ENCODE measurements around the gene FNIP2. TPM values are rescaled to one million over a fixed set of nuclear protein-coding genes. Genes with fewer than 3 reads are reported as not detected.

The FNIP2 gene
- total RNA-seq: 18.8 and 20.4 TPM in 2 replicates

DNA sequence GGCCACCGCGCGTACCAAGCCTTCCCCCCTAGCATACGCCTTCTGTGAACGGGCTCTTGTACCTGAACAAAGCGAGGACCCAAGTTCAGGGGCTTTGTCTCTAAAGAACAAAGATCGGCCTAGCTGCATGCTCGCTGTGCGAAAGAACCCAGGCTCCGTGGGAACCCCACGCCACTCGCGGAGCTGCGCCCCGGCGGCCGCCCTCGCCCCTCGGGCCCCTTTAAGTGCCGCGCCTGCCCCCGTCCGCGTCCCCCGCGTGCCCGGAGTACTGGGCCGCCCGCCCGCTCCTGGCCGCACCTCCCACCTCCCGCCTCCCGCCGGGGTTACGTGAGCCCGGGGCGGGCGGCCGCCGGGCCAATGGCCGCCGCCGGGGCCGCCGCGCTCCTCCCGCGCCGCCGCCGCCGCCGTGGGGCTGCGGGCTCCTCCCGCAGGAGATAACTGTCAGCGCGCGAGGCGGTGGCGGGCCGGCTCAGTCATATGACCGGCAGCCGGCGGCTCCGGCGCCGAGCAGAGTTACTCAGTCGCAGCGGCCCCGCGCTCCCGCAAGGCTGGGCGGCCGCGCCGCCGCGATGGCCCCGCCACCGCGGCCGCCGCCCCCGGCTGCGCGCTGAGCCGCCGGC is at the start of gene FNIP2:
FNIP2 (plus strand) TSS at position 472 of the 620 bp plus-strand sequence. CDS start 187 bp downstream, outside the sequence.
- intact Hi-C loops (cut with micrococcal nuclease): loop anchor here (1.0 to 5.0 kb wide), 9 partner anchors 10 to 438 kb away; partner anchors contain the start of gene ETFDH
- peaks cover 2% of the 10 kb centered on the region for H3K36me3 Mint-ChIP-seq (ENCODE audit: low read depth)
- DNase-seq (ENCODE audit: low spot score): peak; percentile 76
- peaks cover 54% of the 10 kb centered on the region for H3K4me1 Mint-ChIP-seq (ENCODE audit: low read depth)
- H3K9me3 Mint-ChIP-seq: no peaks in the 10 kb centered on the region
- peaks cover 2% of the 10 kb centered on the region for H3K27me3 Mint-ChIP-seq (ENCODE audit: insufficient read depth)
- H3K27ac Mint-ChIP-seq: peak within 1 kb of the TSS; percentile 98
- peak within 1 kb of the TSS; percentile 100 for H3K4me3 Mint-ChIP-seq

DNA sequence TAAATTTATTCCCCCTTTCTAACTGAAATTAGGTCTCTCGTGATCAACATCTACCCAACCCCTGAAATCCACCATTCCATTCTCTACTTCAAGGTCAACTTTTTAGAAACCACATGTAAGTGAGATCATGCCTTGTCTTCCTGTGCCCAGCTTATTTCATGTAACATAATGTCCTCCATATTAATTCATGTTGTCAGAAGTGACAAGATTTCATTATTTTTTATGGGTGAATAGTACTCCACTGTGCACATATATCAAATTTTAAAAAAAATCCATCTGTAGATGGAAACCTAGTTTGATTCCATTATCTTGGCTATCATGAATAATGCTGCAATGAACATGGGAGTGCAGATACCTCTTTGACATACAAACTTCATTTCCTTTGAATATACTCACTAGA is 47.1 kb upstream of the FNIP2 start:
- Mint-ChIP-seq H3K4me1 (ENCODE audit: low read depth) (peaks cover 58% of the 10 kb centered on the region), H3K27me3 (ENCODE audit: insufficient read depth) (peaks cover 5% of the 10 kb centered on the region), H3K9me3 (no peaks in the 10 kb centered on the region), H3K4me3 (peak overlapping the region; percentile 95), H3K27ac (peak overlapping the region; percentile 24), H3K36me3 (ENCODE audit: low read depth) (peaks cover 42% of the 10 kb centered on the region)
- DNase-seq (ENCODE audit: low spot score): no peak
- intact Hi-C loops (cut with micrococcal nuclease): loop anchor here (1.0 to 5.0 kb wide), 5 partner anchors 48 to 726 kb away; partner anchors contain the start of genes FNIP2 and RAPGEF2

DNA sequence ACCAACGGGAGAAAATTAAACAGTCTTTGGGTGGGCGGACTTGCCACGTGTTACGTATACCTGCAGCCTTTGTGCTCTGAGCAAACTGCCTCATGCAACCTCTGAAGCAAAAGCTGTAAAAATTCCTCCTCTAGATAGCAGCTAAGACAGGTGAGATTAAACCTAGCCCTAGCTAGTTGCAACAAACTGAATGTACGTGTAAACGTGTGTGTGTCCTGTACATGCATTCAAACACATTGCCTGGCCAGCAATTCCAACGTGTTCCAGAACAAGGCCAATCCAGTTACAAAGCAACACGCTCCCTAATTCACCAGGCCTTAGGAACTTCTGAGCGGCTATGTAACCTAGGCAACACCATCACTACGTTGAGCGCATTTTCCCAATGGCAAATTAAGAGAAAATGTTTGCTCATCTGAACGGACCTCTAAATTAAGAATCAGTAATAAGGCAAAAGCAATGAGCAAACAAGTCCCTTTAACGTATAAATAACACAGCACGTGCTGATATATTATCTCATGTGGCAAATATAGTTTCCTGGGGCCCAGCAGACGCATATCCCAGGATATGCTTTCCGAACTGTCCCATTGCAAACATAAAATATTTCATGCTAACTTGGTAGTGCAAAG is 46.4 kb upstream of the FNIP2 start:
- H3K27me3 Mint-ChIP-seq (ENCODE audit: insufficient read depth): peaks cover 5% of the 10 kb centered on the region
- no peaks in the 10 kb centered on the region for H3K9me3 Mint-ChIP-seq
- DNase-seq (ENCODE audit: low spot score): no peak
- peak overlapping the region; percentile 95 for H3K4me3 Mint-ChIP-seq
- peaks cover 39% of the 10 kb centered on the region for H3K36me3 Mint-ChIP-seq (ENCODE audit: low read depth)
- H3K27ac Mint-ChIP-seq: peak overlapping the region; percentile 100
- intact Hi-C loops (cut with micrococcal nuclease): loop anchor here (1.0 to 5.0 kb wide), 5 partner anchors 47 to 725 kb away; partner anchors contain the start of genes FNIP2 and RAPGEF2
- H3K4me1 Mint-ChIP-seq (ENCODE audit: low read depth): peaks cover 62% of the 10 kb centered on the region

DNA sequence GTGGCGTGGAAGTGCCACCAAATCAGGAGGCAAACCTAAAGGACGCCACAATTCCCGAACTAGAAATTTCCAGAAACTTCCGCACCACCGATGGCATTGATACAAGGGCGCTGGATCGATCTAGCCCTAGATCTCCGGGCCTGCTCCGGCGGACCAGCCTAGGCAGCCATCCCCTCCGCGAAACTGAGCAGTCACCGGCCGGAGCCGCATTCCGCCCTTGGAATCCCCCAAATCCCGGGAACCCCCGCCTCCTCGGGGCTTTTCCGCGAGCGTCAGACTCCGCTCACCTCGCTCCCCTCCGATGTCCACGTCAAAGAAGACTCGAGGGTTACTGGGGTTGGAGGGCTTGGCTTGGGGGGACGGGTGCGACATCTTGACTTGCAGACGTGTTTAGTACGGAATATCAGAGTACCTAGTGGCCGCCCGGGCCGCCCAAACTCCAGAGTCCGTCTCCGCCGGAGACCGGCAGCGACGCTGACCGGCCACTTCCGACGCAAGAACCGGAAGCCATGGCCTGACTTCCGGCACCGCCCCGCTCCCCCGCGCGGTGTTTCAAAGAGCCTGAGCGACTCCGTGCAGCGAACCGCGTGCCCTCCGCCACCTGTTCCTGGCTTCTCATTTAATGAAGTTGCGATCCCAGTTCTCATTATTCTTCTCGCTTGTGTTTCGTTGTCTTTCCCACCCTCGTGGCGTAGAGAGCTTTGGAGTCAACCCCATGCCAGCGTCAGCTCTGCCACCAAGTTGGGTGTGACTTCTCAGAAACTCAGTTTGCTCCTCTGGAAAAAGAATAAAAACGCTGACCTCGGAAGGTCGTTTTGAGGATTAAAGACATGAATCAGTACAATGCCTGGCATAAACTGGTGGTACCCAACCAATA is 45.7 kb upstream of the FNIP2 start, which contains the start of gene PPID:
PPID (minus strand) TSS at position 480 of the 877 bp plus-strand sequence; CDS start at position 372, 108 bp downstream.
- peak within 1 kb of the TSS; percentile 95 for H3K4me3 Mint-ChIP-seq
- no peaks in the 10 kb centered on the region for H3K9me3 Mint-ChIP-seq
- H3K36me3 Mint-ChIP-seq (ENCODE audit: low read depth): peaks cover 31% of the 10 kb centered on the region
- intact Hi-C loops (cut with micrococcal nuclease): loop anchor here (1.0 to 5.0 kb wide), 7 partner anchors 46 to 724 kb away; partner anchors contain the start of genes C4orf46, FNIP2 and RAPGEF2
- DNase-seq (ENCODE audit: low spot score): peak; percentile 80
- peaks cover 5% of the 10 kb centered on the region for H3K27me3 Mint-ChIP-seq (ENCODE audit: insufficient read depth)
- H3K27ac Mint-ChIP-seq: peak within 1 kb of the TSS; percentile 100
- peaks cover 59% of the 10 kb centered on the region for H3K4me1 Mint-ChIP-seq (ENCODE audit: low read depth)

DNA sequence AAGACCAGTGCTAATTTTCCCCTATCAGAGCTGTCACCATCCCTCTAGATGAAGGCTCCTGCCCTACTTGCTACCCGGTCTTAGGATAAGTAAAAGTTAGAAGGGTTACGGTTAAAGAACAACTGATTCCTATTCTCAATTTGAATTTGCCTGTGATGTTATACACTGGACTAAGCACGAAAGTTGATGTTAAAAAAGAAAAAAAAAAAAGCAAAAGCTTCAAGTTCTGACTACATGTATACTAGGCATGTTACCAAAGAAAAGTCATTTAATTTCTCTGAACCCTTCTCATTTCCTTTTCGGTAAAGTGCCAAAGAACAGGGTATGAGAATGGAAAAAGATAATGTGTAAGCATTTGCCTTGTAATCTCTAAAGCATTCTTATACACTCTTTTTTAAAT is 44.2 kb upstream of the FNIP2 start:
- peaks cover 21% of the 10 kb centered on the region for H3K36me3 Mint-ChIP-seq (ENCODE audit: low read depth)

DNA sequence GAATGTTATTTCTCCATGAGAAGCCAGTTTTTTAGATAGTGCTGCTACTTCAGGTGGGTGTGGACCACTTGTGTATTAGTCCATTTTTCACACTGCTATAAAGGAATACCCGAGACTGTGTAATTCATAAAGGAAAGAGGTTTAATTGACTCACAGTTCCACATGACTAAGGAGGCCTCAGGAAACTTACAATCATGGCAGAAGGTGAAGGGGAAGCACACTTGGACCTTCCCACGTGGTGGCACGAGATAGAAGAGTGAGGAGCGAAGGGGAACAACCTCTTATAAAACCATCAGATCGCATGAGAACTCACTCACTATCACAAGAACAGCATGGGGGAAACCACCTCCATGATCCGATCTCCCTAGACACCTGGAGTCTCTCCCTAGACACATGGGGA is 42.2 kb upstream of the FNIP2 start:
- peaks cover 14% of the 10 kb centered on the region for H3K27me3 Mint-ChIP-seq (ENCODE audit: insufficient read depth)
- DNase-seq (ENCODE audit: low spot score): no peak
- no peak overlapping the region for H3K27ac Mint-ChIP-seq
- no peaks in the 10 kb centered on the region for H3K9me3 Mint-ChIP-seq
- peaks cover 58% of the 10 kb centered on the region for H3K4me1 Mint-ChIP-seq (ENCODE audit: low read depth)
- H3K4me3 Mint-ChIP-seq: no peak overlapping the region
- intact Hi-C loops (cut with micrococcal nuclease): no loop called here
- peaks cover 7% of the 10 kb centered on the region for H3K36me3 Mint-ChIP-seq (ENCODE audit: low read depth)

More for the DNA sequence above, 44.2 kb upstream of the FNIP2 start:
- H3K27me3 Mint-ChIP-seq (ENCODE audit: insufficient read depth): peaks cover 5% of the 10 kb centered on the region
- H3K27ac Mint-ChIP-seq: peak overlapping the region; percentile 76
- DNase-seq (ENCODE audit: low spot score): no peak
- H3K4me3 Mint-ChIP-seq: peak overlapping the region; percentile 95
- intact Hi-C loops (cut with micrococcal nuclease): loop anchor here (5.0 kb wide), 2 partner anchors 353 to 723 kb away; no protein-coding TSS in a partner anchor
- H3K9me3 Mint-ChIP-seq: no peaks in the 10 kb centered on the region
- peaks cover 64% of the 10 kb centered on the region for H3K4me1 Mint-ChIP-seq (ENCODE audit: low read depth)

DNA sequence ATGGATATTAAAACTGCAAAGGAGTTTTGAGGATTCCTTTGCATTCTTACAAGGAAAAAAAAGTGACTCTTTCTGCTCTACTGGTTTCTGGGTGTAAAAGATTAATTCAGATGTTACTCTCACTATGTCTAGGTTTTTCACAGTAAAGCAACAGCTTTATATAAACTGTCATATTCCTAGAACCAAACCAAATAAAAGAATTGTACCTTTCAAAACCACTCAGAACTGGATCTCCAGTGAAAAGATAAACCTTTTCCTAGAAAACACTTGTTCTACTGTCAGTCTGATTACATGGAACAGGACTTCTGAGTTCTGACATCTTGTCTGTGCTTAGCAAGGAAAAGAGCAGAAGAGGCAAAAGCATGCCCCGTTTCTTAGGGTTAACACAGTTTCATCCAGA is 40.6 kb upstream of the FNIP2 start:
- no peak overlapping the region for H3K4me3 Mint-ChIP-seq
- intact Hi-C loops (cut with micrococcal nuclease): no loop called here
- H3K9me3 Mint-ChIP-seq: no peaks in the 10 kb centered on the region
- H3K4me1 Mint-ChIP-seq (ENCODE audit: low read depth): peaks cover 49% of the 10 kb centered on the region
- no peak for DNase-seq (ENCODE audit: low spot score)
- H3K27me3 Mint-ChIP-seq (ENCODE audit: insufficient read depth): peaks cover 18% of the 10 kb centered on the region
- no peak overlapping the region for H3K27ac Mint-ChIP-seq
- no peaks in the 10 kb centered on the region for H3K36me3 Mint-ChIP-seq (ENCODE audit: low read depth)

DNA sequence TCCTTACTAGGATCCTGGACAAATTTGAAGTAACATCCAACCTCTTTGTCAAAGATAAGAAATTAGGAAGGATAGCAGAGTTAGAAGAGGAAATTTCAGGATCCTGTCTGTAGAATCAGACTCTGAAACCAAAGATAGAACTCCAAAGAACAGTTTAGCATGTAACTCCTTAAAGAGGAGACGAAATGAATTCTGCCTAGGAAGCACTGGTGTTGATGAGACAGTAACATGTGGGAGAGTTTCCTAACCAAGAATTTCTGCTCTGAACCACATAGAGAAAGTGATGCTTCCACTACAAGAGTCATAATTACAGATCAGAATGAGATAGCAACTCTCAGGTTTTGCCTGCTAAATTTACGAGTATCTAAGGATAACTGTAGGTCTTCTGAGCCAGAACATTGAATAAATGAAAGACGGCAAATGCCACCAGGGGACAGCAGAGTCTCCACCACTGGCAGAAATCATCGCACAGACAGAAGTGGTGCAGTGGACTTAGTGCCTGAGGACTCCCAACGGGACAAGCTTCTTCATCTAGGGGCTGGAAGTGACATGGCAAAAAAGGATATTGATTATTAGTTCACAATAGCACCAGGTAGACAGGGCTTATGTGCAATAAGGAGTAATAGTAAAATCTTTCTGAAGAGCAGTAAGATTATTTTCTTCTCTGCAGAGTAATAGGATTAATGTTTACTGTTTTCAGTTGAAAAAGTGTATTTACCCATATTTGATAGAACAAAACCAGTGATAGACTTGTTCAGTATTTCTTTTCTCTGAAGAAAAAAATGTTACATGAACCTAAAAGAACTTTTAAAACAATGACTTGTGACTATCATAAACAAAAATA is 38.9 kb upstream of the FNIP2 start:
- no peaks in the 10 kb centered on the region for H3K36me3 Mint-ChIP-seq (ENCODE audit: low read depth)
- peaks cover 18% of the 10 kb centered on the region for H3K27me3 Mint-ChIP-seq (ENCODE audit: insufficient read depth)
- no peak overlapping the region for H3K27ac Mint-ChIP-seq
- H3K9me3 Mint-ChIP-seq: no peaks in the 10 kb centered on the region
- intact Hi-C loops (cut with micrococcal nuclease): loop anchor here (1.0 kb wide), 4 partner anchors 37 to 473 kb away; no protein-coding TSS in a partner anchor
- peak; percentile 32 for DNase-seq (ENCODE audit: low spot score)
- H3K4me3 Mint-ChIP-seq: no peak overlapping the region
- H3K4me1 Mint-ChIP-seq (ENCODE audit: low read depth): peaks cover 33% of the 10 kb centered on the region

DNA sequence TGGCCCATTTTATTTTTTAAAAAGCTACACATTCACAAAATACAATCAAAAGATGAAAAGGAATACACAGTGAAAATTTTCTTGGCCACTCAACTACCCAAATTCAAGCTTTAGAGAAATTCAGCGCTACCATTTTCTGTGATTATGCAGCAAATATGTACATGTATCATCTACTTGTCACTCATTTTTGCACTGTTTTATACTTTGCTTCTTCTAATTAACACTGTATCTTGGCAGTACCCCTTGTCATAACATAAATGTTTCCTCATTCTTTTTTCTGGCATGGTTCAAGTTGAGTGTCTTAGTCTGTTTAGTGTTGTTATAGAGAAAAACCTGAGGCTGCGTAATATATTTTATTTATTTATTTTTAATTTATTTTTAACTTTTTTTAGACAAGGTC is 30.0 kb upstream of the FNIP2 start:
- Mint-ChIP-seq H3K4me1 (ENCODE audit: low read depth) (no peaks in the 10 kb centered on the region), H3K4me3 (no peak overlapping the region), H3K27me3 (ENCODE audit: insufficient read depth) (peaks cover 7% of the 10 kb centered on the region), H3K9me3 (no peaks in the 10 kb centered on the region), H3K36me3 (ENCODE audit: low read depth) (no peaks in the 10 kb centered on the region), H3K27ac (no peak overlapping the region)
- no peak for DNase-seq (ENCODE audit: low spot score)
- intact Hi-C loops (cut with micrococcal nuclease): no loop called here

DNA sequence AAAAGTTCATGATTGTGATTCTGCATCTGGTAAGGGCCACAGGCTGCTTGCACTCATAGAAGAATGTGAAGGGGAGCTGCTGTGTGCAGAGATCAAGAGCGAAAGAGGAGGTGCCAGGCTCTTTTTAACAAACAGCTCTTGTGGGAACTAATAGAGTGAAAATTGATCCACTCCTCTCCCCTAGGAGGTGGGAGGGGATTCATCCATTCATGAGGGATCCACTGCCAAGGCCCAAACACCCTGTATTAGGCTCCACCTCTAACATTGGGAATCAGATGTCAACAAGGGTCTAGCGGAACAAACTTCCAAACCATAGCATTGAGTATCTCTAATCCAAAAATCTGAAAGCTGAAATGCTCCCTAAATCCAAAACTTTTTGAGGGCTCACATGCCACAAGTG is 29.2 kb upstream of the FNIP2 start:
- intact Hi-C loops (cut with micrococcal nuclease): no loop called here
- no peak for DNase-seq (ENCODE audit: low spot score)

DNA sequence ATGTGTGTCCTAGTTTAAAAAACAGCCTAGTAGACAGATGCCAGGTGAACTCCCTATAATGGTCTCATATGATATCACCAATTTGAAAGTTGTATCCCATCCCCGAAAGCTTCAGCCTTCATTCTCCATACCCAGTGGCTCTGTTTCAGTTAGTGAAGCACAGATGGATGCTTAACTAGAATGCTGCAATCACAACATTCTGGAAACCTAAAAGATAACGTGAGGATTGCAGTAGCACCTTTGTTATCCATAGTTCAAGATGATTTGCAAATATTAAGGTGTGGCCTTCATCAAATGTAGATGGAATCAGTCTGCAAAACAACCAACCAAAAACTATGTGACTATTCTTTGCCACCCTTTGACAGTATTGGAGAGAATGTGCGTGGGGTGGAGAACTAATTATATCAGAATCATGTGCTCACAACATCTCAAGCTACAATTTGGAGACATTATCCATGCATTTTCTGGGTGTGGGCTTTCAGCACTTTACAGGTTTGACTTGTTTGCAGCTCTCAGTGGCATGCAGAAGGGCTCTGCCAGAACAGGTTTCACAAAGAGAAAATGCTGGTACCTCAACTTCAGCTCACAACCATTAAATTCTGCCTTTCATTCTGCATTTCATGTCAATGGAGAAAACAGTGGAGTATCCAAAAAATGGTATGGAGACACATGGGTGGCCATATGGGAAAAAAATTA is 27.4 kb upstream of the FNIP2 start:
- peaks cover 4% of the 10 kb centered on the region for H3K27me3 Mint-ChIP-seq (ENCODE audit: insufficient read depth)
- intact Hi-C loops (cut with micrococcal nuclease): no loop called here
- DNase-seq (ENCODE audit: low spot score): no peak
- H3K9me3 Mint-ChIP-seq: no peaks in the 10 kb centered on the region
- H3K4me3 Mint-ChIP-seq: no peak overlapping the region
- no peak overlapping the region for H3K27ac Mint-ChIP-seq
- no peaks in the 10 kb centered on the region for H3K4me1 Mint-ChIP-seq (ENCODE audit: low read depth)
- no peaks in the 10 kb centered on the region for H3K36me3 Mint-ChIP-seq (ENCODE audit: low read depth)

More for the DNA sequence above, 29.2 kb upstream of the FNIP2 start:
- Mint-ChIP-seq H3K27ac (no peak overlapping the region), H3K4me1 (ENCODE audit: low read depth) (no peaks in the 10 kb centered on the region), H3K4me3 (no peak overlapping the region), H3K9me3 (no peaks in the 10 kb centered on the region), H3K36me3 (ENCODE audit: low read depth) (no peaks in the 10 kb centered on the region), H3K27me3 (ENCODE audit: insufficient read depth) (peaks cover 7% of the 10 kb centered on the region)

Data from activated T-helper 1 cell treated with anti-CD3 and anti-CD28 coated beads, Interleukin-12 subunit alpha, Interleukin-12 subunit beta, Interleukin-2, Interleukin-4 antibody, amounts not matched to agents 30 ng/mL and 10 ng/mL and 1 ng/mL, durations not matched to agents 14 hours and 24 hours and 36 hours (primary cell).